SK-N-SH treated with all-trans-retinoic acid at 6 μM for 48 hours (cell line): ENCODE results near the gene ISX.

Source experiments
- ATAC-seq: fragments of 200-7000 bp; cut with Tn5 transposase; 3 replicates; pipeline ENCODE4 v1.9.1; 2020; ENCODE audit warnings: mild to moderate bottlenecking, moderate library complexity
- ARNTL ChIP-seq: fragments of 450-650 bp; formaldehyde crosslinking; IDR thresholded peaks from 2 replicates; pipeline ENCODE4 v1.5.0; 2020; ENCODE audit warnings: low read depth, mild to moderate bottlenecking, moderate library complexity, borderline replicate concordance
- BACH2 ChIP-seq: fragments of 250-450 bp; sonication (Bioruptor Pico); IDR thresholded peaks from 2 replicates; pipeline ENCODE4 v1.9.0; 2021; ENCODE audit warnings: mild to moderate bottlenecking, borderline replicate concordance
- CREB5 ChIP-seq: fragments of 250-450 bp; sonication (Bioruptor Pico); IDR thresholded peaks from 2 replicates; pipeline ENCODE4 v1.5.1; 2020; ENCODE audit warnings: low read depth, mild to moderate bottlenecking, moderate library complexity
- CSRNP3 ChIP-seq: fragments of 250-450 bp; sonication (Bioruptor Pico); IDR thresholded peaks from 2 replicates; pipeline ENCODE4 v1.5.1; 2021; ENCODE audit warnings: mild to moderate bottlenecking, moderate library complexity
- ESRRG ChIP-seq: fragments of 250-450 bp; sonication (Bioruptor Pico); IDR thresholded peaks from 2 replicates; pipeline ENCODE4 v1.6.1; 2021; ENCODE audit warnings: mild to moderate bottlenecking
- GLIS3 ChIP-seq: fragments of 250-450 bp; sonication (Bioruptor Pico); IDR thresholded peaks from 2 replicates; pipeline ENCODE4 v1.5.0; 2020; ENCODE audit warnings: mild to moderate bottlenecking, moderate library complexity
- ISL1 ChIP-seq: fragments of 250-450 bp; sonication (Bioruptor Pico); IDR thresholded peaks from 2 replicates; pipeline ENCODE4 v2.1.2; 2022; ENCODE audit warnings: mild to moderate bottlenecking, moderate library complexity
- PATZ1 ChIP-seq: fragments of 250-450 bp; sonication (Bioruptor Pico); IDR thresholded peaks from 2 replicates; pipeline ENCODE4 v1.8.0; 2020; ENCODE audit warnings: mild to moderate bottlenecking, moderate library complexity, borderline replicate concordance
- POU6F1 ChIP-seq: fragments of 250-450 bp; sonication (Bioruptor Pico); IDR thresholded peaks from 2 replicates; pipeline ENCODE4 v1.8.0; 2021; ENCODE audit warnings: low read depth, mild to moderate bottlenecking, moderate library complexity, borderline replicate concordance
- RARB ChIP-seq: fragments of 250-450 bp; sonication (Bioruptor Pico); IDR thresholded peaks from 2 replicates; pipeline ENCODE4 v1.8.0; 2021; ENCODE audit warnings: mild to moderate bottlenecking, moderate library complexity
- SNAI2 ChIP-seq: fragments of 250-450 bp; sonication (Bioruptor Pico); IDR thresholded peaks from 2 replicates; pipeline ENCODE4 v1.5.0; 2020; ENCODE audit warnings: mild to moderate bottlenecking, moderate library complexity
- TCF4 ChIP-seq: fragments of 250-450 bp; sonication (Bioruptor Pico); IDR thresholded peaks from 2 replicates; pipeline ENCODE4 v1.8.0; 2021; ENCODE audit warnings: mild to moderate bottlenecking, moderate library complexity, borderline replicate concordance
- TOX ChIP-seq: fragments of 250-450 bp; sonication (Bioruptor Pico); IDR thresholded peaks from 2 replicates; pipeline ENCODE4 v1.8.0; 2021; ENCODE audit warnings: mild to moderate bottlenecking, moderate library complexity, borderline replicate concordance
- TSHZ2 ChIP-seq: fragments of 250-450 bp; sonication (Bioruptor Pico); IDR thresholded peaks from 2 replicates; pipeline ENCODE4 v1.5.0; 2020; ENCODE audit warnings: mild to moderate bottlenecking, moderate library complexity
- ZFP30 ChIP-seq: fragments of 450-650 bp; formaldehyde crosslinking; IDR thresholded peaks from 2 replicates; pipeline ENCODE4 v1.5.0; 2022; ENCODE audit warnings: mild to moderate bottlenecking, moderate library complexity
- ZNF8 ChIP-seq: fragments of 450-650 bp; formaldehyde crosslinking; IDR thresholded peaks from 2 replicates; pipeline ENCODE4 v1.5.0; 2020; ENCODE audit warnings: mild to moderate bottlenecking, moderate library complexity

The ISX gene

GRCh38 chr22:35099883-35100282 lies 33.9 kb downstream of the ISX start:
- TF ChIP-seq TOX (CRISPR knock-in tag) (no peak), PATZ1 (CRISPR knock-in tag) (no peak), SNAI2 (CRISPR knock-in tag) (no peak), ARNTL (CRISPR knock-in tag) (no peak), ISL1 (CRISPR knock-in tag) (no peak), ESRRG (CRISPR knock-in tag) (no peak)
- no peak for ATAC-seq

- ATAC-seq = peak; percentile 50; the same call in 1 of the 3 replicates
These were observed 36.7 kb downstream of the ISX start for GRCh38 chr22:35102663-35103062.

More at GRCh38 chr22:35102663-35103062, 36.7 kb downstream of the ISX start:
- TF ChIP-seq SNAI2 (CRISPR knock-in tag) (no peak), ZNF8 (CRISPR knock-in tag) (no peak), POU6F1 (no peak), GLIS3 (CRISPR knock-in tag) (no peak), TCF4 (CRISPR knock-in tag) (no peak), RARB (CRISPR knock-in tag) (no peak), BACH2 (CRISPR knock-in tag) (no peak), CSRNP3 (no peak), CREB5 (CRISPR knock-in tag) (no peak), ESRRG (CRISPR knock-in tag) (no peak), TSHZ2 (CRISPR knock-in tag) (no peak), ARNTL (CRISPR knock-in tag) (no peak), ISL1 (CRISPR knock-in tag) (no peak), ZFP30 (no peak), TOX (CRISPR knock-in tag) (no peak)
- TF ChIP-seq, all 23 proteins: peak for 0
